Smooth muscle cell (in vitro differentiated cells): ENCODE measurements around the gene DNMT1. TPM values are rescaled to one million over a fixed set of nuclear protein-coding genes. Genes with fewer than 3 reads are reported as not detected.
A peak's percentile ranks its signal among the peaks of the same experiment; 100 is the strongest.

ENCODE experiments used
- DNase-seq: peaks from one replicate; lab custom pipeline; 2025; ENCODE audit not compliant: unreplicated experiment; lab: John Stamatoyannopoulos, UW
- H2AFZ ChIP-seq: fragments of 200-600 bp; sonication (generic); 2 replicates; pipeline ENCODE4 v1.6.0; 2016; ENCODE audit warnings: antibody characterized with exemption, low read depth, mild to moderate bottlenecking
- H3F3A ChIP-seq: fragments of 200-600 bp; sonication (generic); 2 replicates; pipeline ENCODE4 v1.6.0; 2017; ENCODE audit warnings: antibody characterized with exemption, low read depth
- H3K27ac ChIP-seq: fragments of 200-600 bp; sonication (generic); 2 replicates; pipeline ENCODE4 v1.5.1; 2016; ENCODE audit warnings: low read depth, mild to moderate bottlenecking
- H3K27me3 ChIP-seq: fragments of 200-600 bp; sonication (generic); 2 replicates; pipeline ENCODE4 v1.6.1; 2016; ENCODE audit warnings: low read depth, mild to moderate bottlenecking
- H3K36me3 ChIP-seq: fragments of 200-600 bp; sonication (generic); 2 replicates; pipeline ENCODE4 v1.5.1; 2016; ENCODE audit warnings: low read depth
- H3K4me1 ChIP-seq: fragments of 200-600 bp; sonication (generic); 2 replicates; pipeline ENCODE4 v1.5.1; 2016; ENCODE audit warnings: low read depth
- H3K4me2 ChIP-seq: fragments of 200-600 bp; sonication (generic); 2 replicates; pipeline ENCODE4 v1.6.0; 2016; ENCODE audit warnings: mild to moderate bottlenecking
- H3K4me3 ChIP-seq: fragments of 200-600 bp; sonication (generic); 2 replicates; pipeline ENCODE4 v1.5.1; 2016; ENCODE audit warnings: mild to moderate bottlenecking
- H3K79me2 ChIP-seq: fragments of 200-600 bp; sonication (generic); 2 replicates; pipeline ENCODE4 v1.6.0; 2016; ENCODE audit warnings: low read depth, mild to moderate bottlenecking
- H3K9ac ChIP-seq: fragments of 200-600 bp; sonication (generic); 2 replicates; pipeline ENCODE4 v1.6.0; 2016; ENCODE audit warnings: low read depth
- H3K9me3 ChIP-seq: fragments of 200-600 bp; sonication (generic); replicated peaks from 2 replicates; pipeline ENCODE4 v1.5.1; 2016; ENCODE audit warnings: low read depth
- H4K20me1 ChIP-seq: fragments of 200-600 bp; sonication (generic); 2 replicates; pipeline ENCODE4 v1.6.0; 2016; ENCODE audit warnings: low read depth
- CTCF ChIP-seq: fragments of 200-600 bp; sonication (generic); IDR thresholded peaks from 2 replicates; pipeline ENCODE4 v1.5.1; 2017; ENCODE audit warnings: borderline replicate concordance, mild to moderate bottlenecking, antibody characterized with exemption; ENCODE audit not compliant: insufficient read depth, poor library complexity, severe bottlenecking
- WGBS: methylation state at CpG from one replicate; pipeline ENCODE4 v1.1.7; 2016; ENCODE audit warnings: low lambda C conversion rate; 5-methylcytosine and 5-hydroxymethylcytosine counted together
- microRNA-seq: library from miRNA; unstranded; fragments of <30 nt; microRNA quantifications from one replicate; pipeline ENCODE4, GENCODE V29; 2016; ENCODE audit warnings: borderline number of aligned reads
- polyA plus RNA-seq: library from polyadenylated mRNA; unstranded; fragments of >200 nt; fragmentation: Nextera tagmentation; extraction: Ambion mirVana; gene quantifications from 2 replicates; pipeline ENCODE4 v1.2.1, GENCODE V29; 2016
- small RNA-seq: library from RNA; depleted of rRNA; stranded (forward); fragments of <200 nt; gene quantifications from one replicate; pipeline ENCODE3, GENCODE V24; 2014
- total RNA-seq: library from RNA; depleted of rRNA; stranded (reverse); fragments of >200 nt; gene quantifications from 2 replicates; pipeline ENCODE4 v1.2.3, GENCODE V29; 2014

DNMT1 gene
- total and polyA plus RNA-seq, 2 experiments from 2014 or later: 39.5 to 56.7 TPM

- no peak overlapping the region for H3K9ac ChIP-seq
- 89% methylated on average over 3 of the region's 3 CpGs for WGBS
These were observed 110.0 kb downstream of the DNMT1 start for GRCh38 chr19:10084803-10085202.

GRCh38 chr19:10083911-10084310, 110.8 kb downstream of the DNMT1 start:
- Histone ChIP-seq H3K4me1 (no peaks in the 10 kb centered on the region), H3F3A (no peaks in the 10 kb centered on the region), H3K4me3 (no peak overlapping the region), H3K27ac (no peak overlapping the region), H3K9ac (no peak overlapping the region), H3K9me3 (no peaks in the 10 kb centered on the region), H3K36me3 (no peaks in the 10 kb centered on the region), H3K27me3 (peaks cover 5% of the 10 kb centered on the region), H3K79me2 (no peaks in the 10 kb centered on the region), H3K4me2 (no peak overlapping the region), H2AFZ (no peak overlapping the region), H4K20me1 (no peaks in the 10 kb centered on the region)
- TF ChIP-seq CTCF: no peak
- whole genome bisulfite sequencing: 76% methylated on average over 9 of the region's 9 CpGs
- DNase-seq: no peak

More at GRCh38 chr19:10084803-10085202, 110.0 kb downstream of the DNMT1 start:
- Histone ChIP-seq H3K9me3 (no peaks in the 10 kb centered on the region), H3K27ac (no peak overlapping the region), H3K4me2 (no peak overlapping the region), H3K79me2 (no peaks in the 10 kb centered on the region), H3K27me3 (peaks cover 5% of the 10 kb centered on the region), H2AFZ (no peak overlapping the region), H3F3A (no peaks in the 10 kb centered on the region), H3K36me3 (no peaks in the 10 kb centered on the region), H4K20me1 (no peaks in the 10 kb centered on the region), H3K4me1 (no peaks in the 10 kb centered on the region), H3K4me3 (no peak overlapping the region)
- no peak for DNase-seq
- TF ChIP-seq CTCF: no peak

Small RNA genes lying within 50 kb of the gene (microRNA-seq; reads per million reads assigned to microRNA genes)
- not detected for gene MIR4322

Small RNA genes lying within 50 kb of the gene (small RNA-seq; reads per million reads assigned to genes)
- not detected for gene MIR4322
- gene SNORD105: 51.3 reads per million, percentile 96 among the genes with 10 or more reads in this experiment
- gene SNORD105B: 8,701 reads per million, percentile 100 among the genes with 10 or more reads in this experiment

Other genes starting within 250 kb of the DNMT1 start
- 11.2 and 12.8 TPM in 2 replicates for gene COL5A3, start 184.4 kb downstream of the DNMT1 start, total RNA-seq
- gene COL5A3, start 184.4 kb downstream of the DNMT1 start, polyA plus RNA-seq: 8.2 and 14.4 TPM in 2 replicates
- gene RDH8, start 181.5 kb downstream of the DNMT1 start, total RNA-seq: not detected in 2 replicates
- gene RDH8, start 181.5 kb downstream of the DNMT1 start, polyA plus RNA-seq: not detected in 2 replicates
- gene SHFL, start 108.6 kb downstream of the DNMT1 start, total RNA-seq: 13.7 and 15.6 TPM in 2 replicates
- gene SHFL, start 108.6 kb downstream of the DNMT1 start, polyA plus RNA-seq: 22.6 and 28.7 TPM in 2 replicates
- 3.5 and 5.5 TPM in 2 replicates for gene ANGPTL6, start 92.3 kb downstream of the DNMT1 start, total RNA-seq
- 7.2 and 8.6 TPM in 2 replicates for gene ANGPTL6, start 92.3 kb downstream of the DNMT1 start, polyA plus RNA-seq
- gene PPAN, start 88.6 kb downstream of the DNMT1 start, total RNA-seq: 9.7 and 11.1 TPM in 2 replicates
- 22.6 and 25.6 TPM in 2 replicates for gene PPAN, start 88.6 kb downstream of the DNMT1 start, polyA plus RNA-seq
- gene P2RY11, start 83.3 kb downstream of the DNMT1 start, total RNA-seq: 1.5 and 2.0 TPM in 2 replicates
- 3.8 and 9.7 TPM in 2 replicates for gene P2RY11, start 83.3 kb downstream of the DNMT1 start, polyA plus RNA-seq
- gene EIF3G, start 75.1 kb downstream of the DNMT1 start, total RNA-seq: 138 and 164 TPM in 2 replicates
- 185 and 196 TPM in 2 replicates for gene EIF3G, start 75.1 kb downstream of the DNMT1 start, polyA plus RNA-seq
- 6.4 and 9.8 TPM in 2 replicates for gene S1PR2, start 36.4 kb upstream of the DNMT1 start, total RNA-seq
- 6.5 and 7.4 TPM in 2 replicates for gene S1PR2, start 36.4 kb upstream of the DNMT1 start, polyA plus RNA-seq
- gene MRPL4, start 57.3 kb upstream of the DNMT1 start, total RNA-seq: 36.4 and 47.8 TPM in 2 replicates
- 63.5 and 72.1 TPM in 2 replicates for gene MRPL4, start 57.3 kb upstream of the DNMT1 start, polyA plus RNA-seq
- 4.6 and 10.4 TPM in 2 replicates for gene ICAM1, start 76.2 kb upstream of the DNMT1 start, total RNA-seq
- gene ICAM1, start 76.2 kb upstream of the DNMT1 start, polyA plus RNA-seq: 9.2 and 9.7 TPM in 2 replicates
- gene ICAM4, start 92.0 kb upstream of the DNMT1 start, total RNA-seq: 0.90 and 1.9 TPM in 2 replicates
- gene ICAM4, start 92.0 kb upstream of the DNMT1 start, polyA plus RNA-seq: 2.2 and 3.4 TPM in 2 replicates
- gene ICAM5, start 95.0 kb upstream of the DNMT1 start, total RNA-seq: 1.9 and 4.0 TPM in 2 replicates
- gene ICAM5, start 95.0 kb upstream of the DNMT1 start, polyA plus RNA-seq: 4.4 and 6.4 TPM in 2 replicates
- 2.9 TPM in 1 of 2 replicates, not detected in the other for gene ZGLP1, start 114.9 kb upstream of the DNMT1 start, total RNA-seq
- 4.8 and 6.1 TPM in 2 replicates for gene ZGLP1, start 114.9 kb upstream of the DNMT1 start, polyA plus RNA-seq
- gene FDX2, start 121.1 kb upstream of the DNMT1 start, total RNA-seq: 7.6 and 15.3 TPM in 2 replicates
- 39.1 and 46.0 TPM in 2 replicates for gene FDX2, start 121.1 kb upstream of the DNMT1 start, polyA plus RNA-seq
- 8.3 and 18.3 TPM in 2 replicates for gene RAVER1, start 138.6 kb upstream of the DNMT1 start, total RNA-seq
- gene RAVER1, start 138.6 kb upstream of the DNMT1 start, polyA plus RNA-seq: 35.5 and 43.0 TPM in 2 replicates
- 4.5 and 6.5 TPM in 2 replicates for gene ICAM3, start 144.7 kb upstream of the DNMT1 start, total RNA-seq
- 29.3 and 31.3 TPM in 2 replicates for gene ICAM3, start 144.7 kb upstream of the DNMT1 start, polyA plus RNA-seq
- gene TYK2, start 185.6 kb upstream of the DNMT1 start, total RNA-seq: 52.5 and 53.1 TPM in 2 replicates
- 90.8 and 98.4 TPM in 2 replicates for gene TYK2, start 185.6 kb upstream of the DNMT1 start, polyA plus RNA-seq
- gene CDC37, start 208.6 kb upstream of the DNMT1 start, total RNA-seq: 98.4 and 103 TPM in 2 replicates
- gene CDC37, start 208.6 kb upstream of the DNMT1 start, polyA plus RNA-seq: 186 and 198 TPM in 2 replicates
- 2.7 and 3.3 TPM in 2 replicates for gene PDE4A, start 225.6 kb upstream of the DNMT1 start, total RNA-seq
- gene PDE4A, start 225.6 kb upstream of the DNMT1 start, polyA plus RNA-seq: 12.3 and 16.4 TPM in 2 replicates